ENCODE data around the gene PARD3.

Gene PARD3

DNA sequence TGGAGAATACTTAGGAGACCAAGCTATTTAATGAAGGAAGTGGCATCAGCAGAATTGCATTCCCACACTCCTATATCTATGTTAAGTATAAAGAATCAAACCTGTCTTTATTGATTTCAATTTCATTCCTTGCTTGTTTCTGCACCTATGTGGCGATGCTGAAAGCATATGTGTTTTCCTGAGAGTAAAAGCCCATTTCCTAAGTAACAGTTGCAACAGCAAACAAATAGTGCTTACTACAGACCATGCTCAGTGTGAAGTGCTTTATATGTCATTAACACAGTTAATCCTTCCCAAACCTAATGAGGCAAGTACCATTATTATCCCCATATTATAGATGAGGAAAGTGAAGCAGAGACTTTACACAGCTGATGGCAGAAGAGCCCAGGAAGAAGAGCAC lies 552.1 kb downstream of the PARD3 start:
- no peak for TF ChIP-seq ZNF274 (IDR thresholded peaks at IDR 0.05; ENCODE audit: low read depth, low read length)

DNA sequence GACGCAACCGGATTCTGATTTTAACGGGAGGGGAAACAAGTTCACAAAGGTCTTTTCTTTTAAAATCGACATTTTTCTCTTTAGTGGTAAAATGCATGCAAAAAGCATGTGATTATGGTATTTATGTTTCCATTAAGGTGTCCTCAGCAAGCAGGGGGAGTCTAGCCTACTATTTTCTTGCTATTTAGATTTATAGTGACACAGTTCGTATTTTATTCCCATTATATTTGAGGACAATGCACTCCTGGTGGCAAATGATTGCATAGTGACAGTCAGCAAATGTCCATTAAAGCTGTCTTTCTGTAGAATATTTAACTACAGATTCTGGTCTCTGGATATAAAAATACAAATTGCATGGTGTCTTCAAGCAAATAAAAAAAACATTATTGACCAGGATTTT lies 554.2 kb downstream of the PARD3 start:
- H3K4me3 ChIP-seq (ENCODE audit: low read length): no peak overlapping the region
- TF ChIP-seq ZNF274 (IDR thresholded peaks at IDR 0.05; ENCODE audit: low read depth, low read length): no peak

More for the DNA sequence above, 552.1 kb downstream of the PARD3 start:
- H3K4me3 ChIP-seq (ENCODE audit: low read length): no peak overlapping the region

DNA sequence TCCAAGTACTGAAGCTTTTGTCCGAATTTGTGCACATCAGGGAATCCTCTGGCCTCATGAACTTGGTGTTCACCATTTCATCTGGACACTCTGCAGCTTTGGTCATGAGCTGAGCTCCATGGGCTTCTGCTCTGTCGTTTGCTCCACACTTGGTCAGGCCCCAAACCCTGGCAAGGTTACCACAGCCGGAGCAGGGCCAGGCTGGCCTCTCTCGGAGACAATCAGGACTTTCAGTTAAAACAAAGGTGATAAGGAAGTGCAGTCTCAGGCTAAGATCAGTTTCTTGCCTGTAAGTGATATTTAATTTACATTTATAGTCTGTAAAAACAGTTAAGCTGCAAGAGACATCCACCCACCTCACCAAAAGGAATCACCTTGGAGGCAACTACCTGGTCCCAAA lies 558.9 kb downstream of the PARD3 start:
- no peak overlapping the region for H3K4me3 ChIP-seq (ENCODE audit: low read length)
- no peak for TF ChIP-seq ZNF274 (IDR thresholded peaks at IDR 0.05; ENCODE audit: low read depth, low read length)

DNA sequence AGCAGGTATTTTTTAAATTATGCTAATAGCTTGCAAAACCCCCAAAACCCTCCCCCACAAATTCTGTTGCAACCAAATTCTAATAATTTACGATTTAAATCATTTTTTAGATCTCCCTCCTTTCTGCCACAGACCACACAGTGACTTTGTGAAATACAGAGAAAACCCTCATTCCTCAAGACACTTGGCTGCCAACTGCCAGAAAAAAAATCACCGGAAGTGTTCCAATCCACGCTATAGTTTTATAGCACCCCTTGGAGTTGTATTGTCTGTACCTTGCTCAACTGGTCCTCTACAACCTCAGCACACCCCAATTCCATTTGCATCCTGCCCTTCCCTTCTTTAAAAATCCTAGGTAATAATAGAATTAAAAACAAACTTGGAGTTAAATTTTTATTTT lies 560.1 kb downstream of the PARD3 start:
- TF ChIP-seq ZNF274 (IDR thresholded peaks at IDR 0.05; ENCODE audit: low read depth, low read length): no peak
- H3K4me3 ChIP-seq (ENCODE audit: low read length): no peak overlapping the region

DNA sequence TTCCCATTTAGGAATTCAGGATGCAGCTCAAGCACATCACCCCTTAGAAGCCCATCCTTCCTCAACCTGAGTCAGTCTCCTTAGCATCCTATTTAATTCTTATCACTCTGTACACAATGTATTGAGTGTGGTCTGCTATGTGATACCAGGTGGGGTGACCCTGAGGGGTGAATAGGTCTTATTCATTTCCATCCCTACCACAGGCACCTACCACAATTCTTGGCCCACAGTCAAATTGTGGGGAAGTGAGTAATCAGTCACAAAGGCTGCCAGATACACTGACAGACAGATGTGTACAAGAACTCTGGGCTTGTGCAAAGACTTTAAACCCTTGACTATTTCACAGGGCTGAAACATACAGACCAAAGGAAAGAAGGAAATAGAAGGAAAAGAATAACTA lies 560.5 kb downstream of the PARD3 start:
- no peak for TF ChIP-seq ZNF274 (IDR thresholded peaks at IDR 0.05; ENCODE audit: low read depth, low read length)
- no peak overlapping the region for H3K4me3 ChIP-seq (ENCODE audit: low read length)

DNA sequence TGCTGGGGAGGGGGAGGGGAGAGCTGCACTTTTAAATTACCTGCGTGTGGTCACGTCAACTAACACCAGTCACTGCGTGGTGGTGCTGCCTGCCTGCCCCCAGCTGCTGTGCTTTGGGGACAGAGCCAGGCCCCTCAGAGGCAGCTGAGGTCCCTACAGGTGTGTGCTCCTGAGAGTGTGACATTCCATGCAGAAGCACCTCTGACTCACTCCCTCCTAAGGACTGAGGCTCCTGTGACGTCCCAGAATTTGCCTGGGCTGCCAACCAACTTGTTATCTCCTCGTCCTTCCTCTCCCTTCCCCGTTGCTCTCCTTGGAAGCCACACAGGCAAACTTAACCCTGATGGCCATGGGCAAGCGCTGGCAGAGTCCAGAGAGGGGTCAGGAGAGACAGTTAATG lies 563.0 kb downstream of the PARD3 start:
- TF ChIP-seq ZNF274 (IDR thresholded peaks at IDR 0.05; ENCODE audit: low read depth, low read length): no peak
- H3K4me3 ChIP-seq (ENCODE audit: low read length): no peak overlapping the region

DNA sequence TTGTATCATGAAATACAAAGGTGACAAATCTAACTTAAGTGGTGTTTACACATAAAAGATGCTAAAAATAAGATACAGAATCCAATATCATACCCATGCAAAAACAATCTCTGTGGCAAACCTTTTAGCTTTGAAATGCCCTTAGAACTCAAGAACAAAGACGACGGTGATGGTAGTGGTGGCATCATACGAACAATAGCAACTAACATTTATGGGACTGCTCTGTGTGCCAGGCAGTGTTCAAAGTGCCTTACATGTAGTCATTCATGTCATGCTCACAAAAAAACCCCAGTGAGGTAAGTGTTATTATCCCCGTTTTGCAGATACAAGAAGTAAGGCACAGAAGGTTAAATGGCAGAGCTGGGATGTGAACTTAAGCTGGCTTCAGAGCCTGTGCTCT lies 563.9 kb downstream of the PARD3 start:
- H3K4me3 ChIP-seq (ENCODE audit: low read length): no peak overlapping the region
- no peak for TF ChIP-seq ZNF274 (IDR thresholded peaks at IDR 0.05; ENCODE audit: low read depth, low read length)

DNA sequence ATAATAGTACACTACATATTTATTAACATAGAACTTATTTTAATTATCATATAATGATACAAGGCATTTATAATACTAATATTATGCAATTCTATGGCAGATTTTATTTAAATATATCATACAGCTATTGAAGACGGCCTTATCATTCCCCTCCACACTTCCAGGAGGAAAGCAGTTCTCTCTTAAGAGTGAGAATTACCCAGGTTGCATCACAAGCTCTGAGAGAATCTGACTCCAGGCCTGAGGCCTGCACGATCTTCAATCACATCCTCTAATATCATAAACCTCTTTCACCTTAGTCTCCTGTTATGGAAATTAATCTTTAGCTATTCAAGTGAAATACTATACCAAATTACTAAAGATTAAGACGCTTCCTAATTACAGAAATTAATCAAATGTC lies 564.4 kb downstream of the PARD3 start:
- TF ChIP-seq ZNF274 (IDR thresholded peaks at IDR 0.05; ENCODE audit: low read depth, low read length): no peak
- no peak overlapping the region for H3K4me3 ChIP-seq (ENCODE audit: low read length)

DNA sequence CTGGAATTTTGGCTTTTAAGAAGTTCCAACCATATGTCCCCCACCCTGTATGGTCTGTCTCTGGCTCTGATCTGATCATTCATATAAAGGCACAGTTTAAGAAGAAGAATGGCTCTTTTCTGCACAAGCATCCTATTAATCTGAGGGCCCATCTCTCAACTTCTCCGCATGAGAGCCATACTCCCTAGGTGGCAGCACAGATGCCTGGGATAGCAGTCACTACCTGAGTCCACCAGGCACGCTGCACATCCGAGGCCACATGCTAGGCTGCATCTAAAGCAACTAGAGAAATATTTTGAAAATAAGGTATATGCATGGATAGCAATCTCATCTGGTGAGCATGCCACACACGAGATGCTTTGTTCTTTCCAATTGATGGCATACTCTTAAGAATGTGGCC lies 565.5 kb downstream of the PARD3 start:
- no peak for TF ChIP-seq ZNF274 (IDR thresholded peaks at IDR 0.05; ENCODE audit: low read depth, low read length)

DNA sequence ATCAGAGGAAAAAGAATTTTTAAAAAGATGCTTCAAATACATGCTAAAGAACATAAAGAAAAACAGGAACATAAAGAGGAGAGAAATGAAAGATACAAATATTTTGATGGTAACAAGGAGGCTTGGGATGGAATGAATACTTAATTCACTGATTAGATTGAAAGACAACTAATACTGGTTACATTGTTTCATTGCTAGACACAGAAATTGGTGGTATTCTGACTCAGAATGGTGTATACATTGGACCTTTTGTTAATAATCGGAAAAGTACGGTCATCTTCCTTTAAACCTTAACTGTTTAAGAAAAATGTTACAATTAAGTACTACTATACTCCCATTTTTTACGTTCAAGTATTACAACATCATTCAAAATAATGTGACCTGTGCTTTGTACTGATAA lies 567.5 kb downstream of the PARD3 start:
- H3K4me3 ChIP-seq (ENCODE audit: low read length): no peak overlapping the region
- no peak for TF ChIP-seq ZNF274 (IDR thresholded peaks at IDR 0.05; ENCODE audit: low read depth, low read length)

More for the DNA sequence above, 565.5 kb downstream of the PARD3 start:
- no peak overlapping the region for H3K4me3 ChIP-seq (ENCODE audit: low read length)

DNA sequence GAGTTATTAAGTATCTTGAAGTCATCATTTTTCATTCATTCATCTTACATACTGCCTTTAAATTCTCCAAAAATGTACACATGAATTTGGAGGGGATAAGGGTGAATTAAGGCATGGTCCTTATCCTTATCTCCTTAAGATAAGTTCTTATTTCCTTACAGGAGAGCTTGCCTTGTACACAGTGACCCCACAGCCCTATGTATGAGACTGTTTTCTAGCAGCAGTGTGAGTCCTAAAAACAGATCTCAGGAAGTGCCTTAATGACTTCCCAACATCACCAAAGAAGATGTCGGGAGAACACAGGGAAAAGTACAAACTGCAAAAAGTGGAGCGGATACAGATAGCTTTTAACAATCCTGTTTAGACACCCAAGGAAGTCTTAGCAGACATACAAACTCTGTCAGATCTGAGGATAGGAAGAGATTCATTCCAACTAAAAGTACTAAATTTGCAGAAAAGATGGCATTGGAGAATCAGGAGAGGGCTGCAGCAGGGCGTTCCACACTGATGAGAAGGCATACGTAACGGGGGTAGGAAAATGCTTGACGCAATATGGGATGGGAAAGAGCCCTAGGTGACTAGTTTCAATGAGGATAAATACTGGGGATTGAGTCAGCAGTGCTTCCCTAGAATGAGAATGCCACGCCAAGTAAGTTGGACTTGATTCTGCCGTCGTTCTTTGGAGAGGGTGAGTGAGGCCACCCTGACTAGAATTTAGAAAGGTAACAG lies 570.2 kb downstream of the PARD3 start:
- H3K4me3 ChIP-seq (ENCODE audit: low read length): no peak overlapping the region
- no peak for TF ChIP-seq ZNF274 (IDR thresholded peaks at IDR 0.05; ENCODE audit: low read depth, low read length)

DNA sequence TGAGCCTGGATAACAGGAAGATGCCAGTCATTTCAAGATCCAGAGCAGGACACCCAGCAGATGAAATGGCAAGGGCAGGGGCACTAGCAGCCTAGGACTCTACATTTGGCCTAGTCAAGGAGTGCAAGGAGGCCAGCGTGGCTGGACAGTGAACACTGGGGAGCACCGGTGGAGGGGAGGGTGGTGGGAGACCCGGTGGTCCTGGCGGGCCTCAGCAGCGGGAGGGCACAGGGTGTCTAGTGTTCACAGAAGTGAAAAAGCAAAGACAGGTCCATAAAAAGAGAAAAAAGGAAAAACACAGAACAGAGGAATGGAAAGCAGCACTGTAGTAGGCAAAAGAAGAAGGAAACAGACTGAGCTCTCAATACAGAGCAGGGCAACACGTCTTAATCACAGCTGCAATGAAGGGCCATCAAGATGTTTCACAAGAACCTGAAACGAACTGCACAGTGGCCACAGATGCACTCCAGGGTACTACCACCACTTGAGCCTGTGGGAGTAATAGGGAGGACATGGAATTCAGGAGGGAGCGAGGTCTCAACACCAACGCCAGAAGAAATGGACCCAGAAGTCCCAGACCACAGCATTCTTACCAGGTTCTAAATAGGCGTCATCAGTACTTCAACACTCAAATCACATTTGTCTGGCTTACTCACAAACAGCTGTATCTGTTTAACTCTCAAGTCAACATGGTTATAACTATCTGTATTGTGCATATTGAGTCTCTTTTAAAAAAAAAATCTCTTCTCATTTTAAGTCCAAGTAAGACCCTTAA lies 573.7 kb downstream of the PARD3 start:
- TF ChIP-seq ZNF274 (IDR thresholded peaks at IDR 0.05; ENCODE audit: low read depth, low read length): no peak

DNA sequence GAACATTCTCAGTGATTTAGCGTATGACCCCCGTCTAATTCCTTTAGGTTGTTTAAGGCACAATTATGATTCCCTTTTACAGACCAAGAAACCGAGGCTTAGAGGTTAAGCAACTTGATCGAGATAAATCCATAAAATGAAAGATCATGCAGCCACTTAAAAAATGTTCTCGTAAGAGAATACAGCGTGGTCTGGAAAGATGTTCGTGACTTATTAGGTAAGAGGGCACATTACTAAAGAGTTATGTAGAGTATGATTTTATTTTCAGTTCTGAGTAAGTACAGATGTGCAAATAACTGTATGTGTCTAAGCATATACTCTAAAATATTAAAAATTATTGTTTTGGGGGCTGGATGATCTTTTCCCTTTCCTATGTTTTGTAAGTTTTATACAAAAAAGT lies 575.1 kb downstream of the PARD3 start:
- no peak for TF ChIP-seq ZNF274 (IDR thresholded peaks at IDR 0.05; ENCODE audit: low read depth, low read length)
- H3K4me3 ChIP-seq (ENCODE audit: low read length): no peak overlapping the region

More for the DNA sequence above, 573.7 kb downstream of the PARD3 start:
- H3K4me3 ChIP-seq (ENCODE audit: low read length): no peak overlapping the region

DNA sequence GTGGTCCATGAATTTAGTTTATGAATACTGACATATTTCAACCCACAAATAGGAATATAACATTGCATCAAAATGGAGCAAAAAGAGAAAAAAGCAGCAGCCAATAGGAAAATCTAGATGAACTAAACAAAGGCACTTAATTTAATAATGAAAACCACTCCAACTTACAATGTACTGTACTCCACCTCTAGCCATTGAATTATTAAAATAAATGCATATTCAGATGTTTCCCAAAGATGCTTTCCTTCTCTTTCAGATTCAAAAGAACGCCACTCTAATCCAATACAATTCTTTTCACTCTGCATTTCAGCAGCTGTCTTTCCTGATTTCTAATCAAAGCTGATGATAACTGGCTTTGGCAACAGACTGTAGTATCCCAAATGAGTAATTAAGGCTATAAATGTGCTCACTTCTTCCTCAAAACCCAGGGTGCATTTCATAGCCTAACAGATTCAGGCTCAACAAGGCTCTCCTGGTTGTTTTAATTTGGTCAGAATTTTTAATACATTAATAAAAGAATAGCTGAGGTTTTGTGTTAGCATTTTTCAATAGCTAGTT lies 577.1 kb downstream of the PARD3 start:
- no peak overlapping the region for H3K4me3 ChIP-seq (ENCODE audit: low read length)
- no peak for TF ChIP-seq ZNF274 (IDR thresholded peaks at IDR 0.05; ENCODE audit: low read depth, low read length)

DNA sequence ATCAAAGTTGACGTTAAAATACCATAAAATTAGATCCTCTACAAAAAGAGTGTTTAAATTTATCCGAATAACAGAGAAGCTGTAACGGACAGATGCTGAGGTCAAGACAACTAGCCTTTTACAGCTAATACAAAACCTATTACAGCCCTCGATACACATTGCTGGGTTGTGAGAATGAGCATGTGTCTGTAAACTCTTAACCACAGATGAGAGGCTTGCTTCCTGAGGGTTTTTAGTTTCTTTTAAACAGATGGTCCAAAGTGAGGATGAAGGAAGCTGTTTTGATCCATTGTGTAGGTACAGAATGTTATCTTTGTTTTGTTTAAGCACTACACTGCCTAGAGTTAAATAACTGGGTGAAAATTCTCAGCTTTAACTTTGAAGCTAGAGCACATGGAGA lies 578.2 kb downstream of the PARD3 start:
- no peak overlapping the region for H3K4me3 ChIP-seq (ENCODE audit: low read length)
- TF ChIP-seq ZNF274 (IDR thresholded peaks at IDR 0.05; ENCODE audit: low read depth, low read length): no peak

All from GM08714 (cell line).